CD4-positive, alpha-beta T cell treated with Interleukin-15 for 4 hours (primary cell): ENCODE measurements around the gene PROM1.

Source experiments
- DNase-seq: peaks from one replicate; pipeline ENCODE4 v3.0.0-alpha.2; 2020; ENCODE audit warnings: low spot score

Gene PROM1

GRCh38 chr4:16083241-16084191, at the start of gene PROM1:
Gene PROM1, minus strand, starts transcription at chr4:16084023. Its CDS starts 8,117 bp downstream, at chr4:16075906.
- DNase-seq: no peak

- DNase-seq: no peak
Observed at GRCh38 chr4:16133406-16133805, 49.6 kb upstream of the PROM1 start.

- no peak for DNase-seq
Observed at GRCh38 chr4:16131293-16131692, 47.5 kb upstream of the PROM1 start.

- no peak for DNase-seq
Observed at GRCh38 chr4:16129336-16129735, 45.5 kb upstream of the PROM1 start.

GRCh38 chr4:16126714-16127113, 42.9 kb upstream of the PROM1 start:
- no peak for DNase-seq

- DNase-seq: no peak
Observed at GRCh38 chr4:16125571-16126445, 42.0 kb upstream of the PROM1 start.

- DNase-seq: no peak
Observed at GRCh38 chr4:16124232-16124631, 40.4 kb upstream of the PROM1 start.

- no peak for DNase-seq
Observed at GRCh38 chr4:16123356-16124084, 39.7 kb upstream of the PROM1 start.

- no peak for DNase-seq
Observed at GRCh38 chr4:16122784-16123183, 39.0 kb upstream of the PROM1 start.

GRCh38 chr4:16122308-16122711, 38.5 kb upstream of the PROM1 start:
- DNase-seq: no peak

GRCh38 chr4:16120720-16121119, 36.9 kb upstream of the PROM1 start:
- DNase-seq: no peak

- no peak for DNase-seq
Observed at GRCh38 chr4:16119981-16120380, 36.2 kb upstream of the PROM1 start.

GRCh38 chr4:16118090-16118489, 34.3 kb upstream of the PROM1 start:
- no peak for DNase-seq

GRCh38 chr4:16117164-16117563, 33.3 kb upstream of the PROM1 start:
- no peak for DNase-seq

- DNase-seq: no peak
Observed at GRCh38 chr4:16116493-16116990, 32.7 kb upstream of the PROM1 start.

- no peak for DNase-seq
Observed at GRCh38 chr4:16116019-16116418, 32.2 kb upstream of the PROM1 start.

- DNase-seq: no peak
Observed at GRCh38 chr4:16114546-16114945, 30.7 kb upstream of the PROM1 start.

GRCh38 chr4:16113741-16114140, 29.9 kb upstream of the PROM1 start:
- DNase-seq: no peak

GRCh38 chr4:16111533-16111932, 27.7 kb upstream of the PROM1 start:
- DNase-seq: no peak

- no peak for DNase-seq
Observed at GRCh38 chr4:16110661-16111290, 27.0 kb upstream of the PROM1 start.

- DNase-seq: no peak
Observed at GRCh38 chr4:16110199-16110598, 26.4 kb upstream of the PROM1 start.
